Measurements from ENCODE around the gene TMIE. TPM values are rescaled to one million over a fixed set of nuclear protein-coding genes. Genes with fewer than 3 reads are reported as not detected.
A peak's percentile ranks its signal among the peaks of the same experiment; 100 is the strongest.

TMIE gene
- polyA plus RNA-seq, 1 donor (not counting 4 experiments of a cell fraction or from before 2014, with no cell fraction given), result 0.07 TPM

DNA sequence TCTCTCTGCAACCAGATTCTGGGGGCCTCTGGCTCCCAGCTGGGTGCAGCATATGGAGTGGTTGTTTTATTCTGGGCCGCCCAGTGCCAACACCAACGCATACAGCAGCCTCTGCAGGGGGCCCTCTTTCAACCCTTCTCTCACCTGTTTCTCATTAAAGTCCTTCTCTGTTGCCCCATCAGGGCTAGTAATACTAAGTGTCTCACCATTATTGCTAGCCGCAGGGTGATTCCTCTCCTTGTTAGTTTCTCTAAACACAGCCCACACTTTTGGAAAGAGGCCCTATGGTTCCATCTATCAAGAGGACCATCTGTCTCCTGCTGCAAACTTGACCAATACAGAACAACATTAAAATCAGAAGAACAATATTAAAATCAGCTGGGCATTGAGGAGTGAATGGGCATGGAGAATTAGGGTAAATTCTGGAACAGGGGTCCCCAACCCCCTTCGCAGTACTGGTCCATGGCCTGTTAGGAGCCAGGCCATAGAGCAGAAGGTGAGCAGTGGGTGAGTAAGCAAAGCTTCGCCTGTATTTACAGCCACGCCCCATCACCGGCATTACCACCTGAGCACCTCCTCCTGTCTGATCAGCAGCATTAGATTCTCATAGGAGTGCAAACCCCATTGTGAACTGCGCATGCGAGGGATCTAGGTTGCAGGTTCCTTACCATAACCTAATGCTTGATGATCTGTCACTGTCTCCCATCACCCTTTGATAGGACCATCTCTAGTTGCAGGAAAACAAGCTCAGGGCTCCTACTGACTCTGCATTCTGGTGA lies 44.2 kb upstream of the TMIE start:
- DNase-seq (ENCODE audit: low read depth, low spot score) (no peak), FAIRE-seq (peak; percentile 67)
- no peaks in the 10 kb centered on the region for H3K9me3 ChIP-seq (ENCODE audit: control insufficient read depth, low read depth, low read length)
- H3K27me3 ChIP-seq (ENCODE audit: control insufficient read depth, extremely low read depth, insufficient read depth, low read length), result no peaks in the 10 kb centered on the region
- H3K79me2 ChIP-seq (ENCODE audit: control insufficient read depth, insufficient read depth, low read length), result no peaks in the 10 kb centered on the region
- no peak for TF ChIP-seq EZH2 (IDR thresholded peaks at IDR 0.05; ENCODE audit: low read length)
- TF ChIP-seq, protein P1, sequence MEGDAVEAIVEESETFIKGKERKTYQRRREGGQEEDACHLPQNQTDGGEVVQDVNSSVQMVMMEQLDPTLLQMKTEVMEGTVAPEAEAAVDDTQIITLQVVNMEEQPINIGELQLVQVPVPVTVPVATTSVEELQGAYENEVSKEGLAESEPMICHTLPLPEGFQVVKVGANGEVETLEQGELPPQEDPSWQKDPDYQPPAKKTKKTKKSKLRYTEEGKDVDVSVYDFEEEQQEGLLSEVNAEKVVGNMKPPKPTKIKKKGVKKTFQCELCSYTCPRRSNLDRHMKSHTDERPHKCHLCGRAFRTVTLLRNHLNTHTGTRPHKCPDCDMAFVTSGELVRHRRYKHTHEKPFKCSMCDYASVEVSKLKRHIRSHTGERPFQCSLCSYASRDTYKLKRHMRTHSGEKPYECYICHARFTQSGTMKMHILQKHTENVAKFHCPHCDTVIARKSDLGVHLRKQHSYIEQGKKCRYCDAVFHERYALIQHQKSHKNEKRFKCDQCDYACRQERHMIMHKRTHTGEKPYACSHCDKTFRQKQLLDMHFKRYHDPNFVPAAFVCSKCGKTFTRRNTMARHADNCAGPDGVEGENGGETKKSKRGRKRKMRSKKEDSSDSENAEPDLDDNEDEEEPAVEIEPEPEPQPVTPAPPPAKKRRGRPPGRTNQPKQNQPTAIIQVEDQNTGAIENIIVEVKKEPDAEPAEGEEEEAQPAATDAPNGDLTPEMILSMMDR (optimal IDR thresholded peaks at IDR 0.05 in 1 of 3, IDR thresholded peaks at IDR 0.05 in 1 of 3, conservative IDR thresholded peaks at IDR 0.05 in 1 of 3; ENCODE audit: extremely low read depth in 1 of 3, insufficient read depth in 2 of 3, low read length in 3 of 3), result peak in 1 of 3 experiments; percentile 17
- no peaks in the 10 kb centered on the region for H3K36me3 ChIP-seq (ENCODE audit: control insufficient read depth in 2 of 2, extremely low read depth in 1 of 2, insufficient read depth in 2 of 2, low read length in 2 of 2)
- H3K4me3 ChIP-seq (ENCODE audit: control insufficient read depth in 2 of 3, extremely low read depth in 1 of 3, insufficient read depth in 2 of 3, low read depth in 1 of 3, low read length in 3 of 3), result no peak overlapping the region
- H3K9me1 ChIP-seq (ENCODE audit: control insufficient read depth, extremely low read depth, insufficient read depth, low read length), result peaks cover 2% of the 10 kb centered on the region
- no peak overlapping the region for H3K27ac ChIP-seq (ENCODE audit: control insufficient read depth, insufficient read depth, low read length)
- H2AFZ ChIP-seq (ENCODE audit: control insufficient read depth, low read length), result no peak overlapping the region
- H4K20me1 ChIP-seq (ENCODE audit: control insufficient read depth, extremely low read depth, insufficient read depth, low read length), result no peaks in the 10 kb centered on the region
- H3K4me1 ChIP-seq (ENCODE audit: control insufficient read depth, extremely low read depth, insufficient read depth, low read length), result peaks cover 20% of the 10 kb centered on the region
- no peak overlapping the region for H3K9ac ChIP-seq (ENCODE audit: control insufficient read depth, extremely low read depth, insufficient read depth, low read length)
- H3K4me2 ChIP-seq (ENCODE audit: control insufficient read depth, extremely low read depth, insufficient read depth, low read depth, low read length), result no peak overlapping the region
- dilution Hi-C loops (cut with MboI; ENCODE audit: extremely low pct_ligation_motif_present, low sequenced_read_pairs), result no loop called here

- Histone ChIP-seq H3K27ac (ENCODE audit: control insufficient read depth, insufficient read depth, low read length) (no peak overlapping the region), H4K20me1 (ENCODE audit: control insufficient read depth, extremely low read depth, insufficient read depth, low read length) (no peaks in the 10 kb centered on the region), H3K9me1 (ENCODE audit: control insufficient read depth, extremely low read depth, insufficient read depth, low read length) (peaks cover 2% of the 10 kb centered on the region), H3K9me3 (ENCODE audit: control insufficient read depth, low read depth, low read length) (no peaks in the 10 kb centered on the region), H2AFZ (ENCODE audit: control insufficient read depth, low read length) (no peak overlapping the region), H3K9ac (ENCODE audit: control insufficient read depth, extremely low read depth, insufficient read depth, low read length) (no peak overlapping the region), H3K79me2 (ENCODE audit: control insufficient read depth, insufficient read depth, low read length) (no peaks in the 10 kb centered on the region), H3K27me3 (ENCODE audit: control insufficient read depth, extremely low read depth, insufficient read depth, low read length) (no peaks in the 10 kb centered on the region), H3K4me3 (ENCODE audit: control insufficient read depth in 2 of 3, extremely low read depth in 1 of 3, insufficient read depth in 2 of 3, low read depth in 1 of 3, low read length in 3 of 3) (no peak overlapping the region), H3K4me2 (ENCODE audit: control insufficient read depth, extremely low read depth, insufficient read depth, low read depth, low read length) (no peak overlapping the region), H3K4me1 (ENCODE audit: control insufficient read depth, extremely low read depth, insufficient read depth, low read length) (peaks cover 20% of the 10 kb centered on the region), H3K36me3 (ENCODE audit: control insufficient read depth in 2 of 2, extremely low read depth in 1 of 2, insufficient read depth in 2 of 2, low read length in 2 of 2) (no peaks in the 10 kb centered on the region)
- FAIRE-seq, result no peak
- DNase-seq (ENCODE audit: low read depth, low spot score), result no peak
- TF ChIP-seq, protein P1 (optimal IDR thresholded peaks at IDR 0.05 in 1 of 3, IDR thresholded peaks at IDR 0.05 in 1 of 3, conservative IDR thresholded peaks at IDR 0.05 in 1 of 3; ENCODE audit: extremely low read depth in 1 of 3, insufficient read depth in 2 of 3, low read length in 3 of 3), result no peak
- TF ChIP-seq EZH2 (IDR thresholded peaks at IDR 0.05; ENCODE audit: low read length), result no peak
- dilution Hi-C loops (cut with MboI; ENCODE audit: extremely low pct_ligation_motif_present, low sequenced_read_pairs), result no loop called here
Measured at GRCh38 chr3:46659285-46659684, 41.9 kb upstream of the TMIE start.
